ENCODE results near the gene RYR2.
A peak's percentile ranks its signal among the peaks of the same experiment; 100 is the strongest.
"Not testable (repeated sequence)": the region's sequence is repeated elsewhere in the genome, so short reads cannot be mapped to it uniquely, and the experiment has no call there.

The RYR2 gene

DNA sequence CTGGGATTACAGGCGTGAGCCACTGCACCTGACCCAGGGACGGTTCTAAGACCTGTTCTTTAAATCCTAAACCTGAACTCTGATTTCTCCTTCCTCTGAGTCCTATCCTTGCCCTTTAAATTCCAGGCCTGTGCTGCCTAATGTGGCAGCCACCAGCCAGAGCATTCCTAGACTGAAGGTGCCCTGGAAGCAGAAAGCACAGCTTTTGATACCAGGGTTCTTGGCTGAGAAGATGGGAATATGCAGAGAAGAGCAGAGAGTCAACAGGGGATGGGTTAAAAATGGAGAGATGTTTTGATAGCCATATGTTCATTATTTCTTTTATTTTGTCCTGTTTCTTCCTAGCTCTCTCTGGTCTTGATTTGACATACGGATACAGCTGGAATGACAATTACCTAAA is 49.7 kb downstream of the RYR2 start:
- FAIRE-seq, result no peak

DNA sequence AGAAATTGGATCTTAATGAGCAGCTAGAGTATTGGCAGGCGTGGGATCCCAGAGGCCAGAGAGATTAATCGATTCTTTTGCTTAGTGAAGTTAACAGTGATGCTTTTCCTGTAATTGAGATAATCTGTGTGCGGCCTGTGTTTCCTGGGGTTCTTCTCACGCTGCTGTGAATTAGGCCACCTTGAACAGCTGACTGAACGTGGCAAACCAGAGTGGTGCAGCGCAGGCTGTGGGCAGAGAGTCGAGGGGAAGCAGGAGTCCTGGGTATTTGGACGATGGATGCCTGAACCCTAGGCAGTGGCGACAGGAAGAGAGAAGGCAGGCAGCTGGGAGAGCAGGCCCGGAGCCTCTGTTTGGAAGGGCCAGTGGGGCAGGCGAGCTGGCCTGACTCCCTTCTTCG is 51.7 kb downstream of the RYR2 start:
- no peak for FAIRE-seq

DNA sequence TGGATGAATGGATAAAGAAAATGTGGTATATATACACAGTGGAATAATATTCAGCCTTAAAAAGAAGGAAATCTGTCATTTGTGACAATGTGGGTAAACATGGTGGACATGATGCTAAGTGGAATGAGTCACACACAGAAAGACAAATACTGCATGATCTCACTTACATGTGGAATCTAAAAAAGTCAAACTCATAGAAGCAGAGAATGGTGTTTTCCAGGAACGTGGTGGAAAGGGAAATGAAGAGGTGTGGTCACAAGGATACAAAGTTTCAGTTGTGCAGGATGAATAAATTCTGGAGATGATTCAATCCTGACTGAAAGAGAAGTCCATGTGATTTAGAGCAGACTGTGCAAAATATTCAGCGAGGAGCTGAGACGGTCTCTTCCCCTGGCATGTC is 56.6 kb downstream of the RYR2 start:
- no peak for FAIRE-seq

DNA sequence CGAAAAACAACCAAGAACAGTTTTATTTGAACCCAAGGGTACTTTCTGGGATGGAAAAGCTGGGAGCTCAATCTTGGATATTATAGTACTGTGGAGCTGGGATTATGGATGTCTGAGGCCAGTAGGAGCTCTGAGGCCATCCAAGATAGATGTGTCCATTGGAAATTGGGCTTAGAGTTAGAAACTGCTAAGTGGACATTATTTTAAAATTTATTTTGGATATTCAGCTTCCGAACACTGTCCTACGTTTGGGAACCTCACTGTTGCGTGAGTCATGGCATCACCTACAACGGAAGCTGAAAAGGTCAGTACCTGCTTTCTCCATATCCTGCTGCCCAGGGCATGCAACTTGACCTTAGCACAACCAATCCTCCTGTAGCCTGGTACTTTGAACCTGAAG is 61.0 kb downstream of the RYR2 start:
- FAIRE-seq, result no peak

DNA sequence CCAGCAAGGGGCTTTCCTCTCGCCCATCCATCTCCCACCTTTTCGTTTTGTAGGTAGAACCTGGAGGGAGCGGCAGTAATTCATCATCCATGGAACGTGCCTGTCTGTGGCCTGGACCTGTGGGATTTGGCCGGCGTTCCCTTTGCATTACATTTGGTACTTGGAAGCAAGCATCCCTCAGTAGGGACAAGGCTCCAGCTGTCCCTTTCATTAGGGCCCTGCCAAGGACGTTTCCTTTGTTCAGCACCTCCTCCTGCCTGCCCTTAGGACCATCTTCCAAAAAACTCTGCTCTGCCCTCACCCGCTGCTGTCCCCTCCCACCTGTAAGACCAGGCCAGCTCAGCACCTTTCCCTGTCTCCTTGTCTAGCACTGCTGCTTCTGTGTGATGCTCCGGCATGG is 62.1 kb downstream of the RYR2 start:
- FAIRE-seq, result no peak

DNA sequence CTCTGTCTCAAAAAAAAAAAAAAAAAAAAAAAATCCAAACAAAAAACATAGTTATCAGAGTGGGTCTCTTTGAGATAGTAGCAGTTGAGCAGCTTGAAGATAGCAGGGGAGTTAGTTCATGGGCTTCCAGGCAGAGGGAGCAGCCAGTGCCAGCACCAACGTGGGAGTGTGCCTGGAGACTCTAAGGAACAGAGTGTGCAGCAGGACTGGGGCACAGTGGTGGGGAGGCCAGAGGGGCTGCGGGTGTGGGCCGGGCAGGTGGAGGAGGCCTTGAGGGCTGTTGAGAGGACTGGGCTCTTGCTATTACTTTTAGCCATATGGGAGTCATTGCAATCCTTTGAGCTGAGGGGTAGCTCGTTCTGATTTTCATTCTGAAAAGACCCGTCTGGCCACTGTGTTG is 63.8 kb downstream of the RYR2 start:
- FAIRE-seq, result no peak

DNA sequence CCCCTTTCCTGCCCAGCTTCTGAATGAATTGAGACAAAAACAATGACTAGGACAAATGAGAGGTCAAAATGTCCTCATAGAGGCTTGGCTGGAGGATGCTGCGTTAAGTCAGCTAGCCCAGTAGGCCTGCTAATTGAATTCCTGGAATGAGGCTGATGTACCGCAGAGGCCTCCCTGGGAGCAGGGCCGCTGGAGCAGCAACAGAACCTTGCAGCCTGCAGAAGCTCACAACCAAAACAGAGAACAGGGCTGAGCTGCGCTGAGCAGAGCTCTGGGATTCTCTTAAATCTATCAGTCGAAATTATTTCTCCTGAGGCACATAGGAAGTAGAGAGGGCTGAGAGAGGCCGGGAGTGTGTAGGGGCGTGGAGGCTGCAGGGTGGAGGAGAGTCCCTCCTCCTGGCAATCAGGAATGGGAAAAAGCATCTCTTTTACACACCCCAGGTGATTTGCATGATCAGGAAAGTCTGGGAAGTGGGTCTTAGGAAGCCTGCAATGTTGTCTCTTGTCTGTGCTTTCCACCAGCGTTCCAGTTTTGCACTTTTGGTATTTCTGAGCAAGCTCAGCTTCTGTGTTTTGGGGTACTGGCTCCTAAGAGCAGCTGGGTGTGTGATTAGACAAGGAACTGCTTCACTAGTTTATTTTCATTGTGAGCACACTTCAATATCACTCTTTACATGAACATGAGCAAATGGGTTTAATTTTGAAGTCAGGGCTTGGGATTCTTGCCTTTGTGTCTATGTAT is 66.5 kb downstream of the RYR2 start:
- FAIRE-seq, result no peak

DNA sequence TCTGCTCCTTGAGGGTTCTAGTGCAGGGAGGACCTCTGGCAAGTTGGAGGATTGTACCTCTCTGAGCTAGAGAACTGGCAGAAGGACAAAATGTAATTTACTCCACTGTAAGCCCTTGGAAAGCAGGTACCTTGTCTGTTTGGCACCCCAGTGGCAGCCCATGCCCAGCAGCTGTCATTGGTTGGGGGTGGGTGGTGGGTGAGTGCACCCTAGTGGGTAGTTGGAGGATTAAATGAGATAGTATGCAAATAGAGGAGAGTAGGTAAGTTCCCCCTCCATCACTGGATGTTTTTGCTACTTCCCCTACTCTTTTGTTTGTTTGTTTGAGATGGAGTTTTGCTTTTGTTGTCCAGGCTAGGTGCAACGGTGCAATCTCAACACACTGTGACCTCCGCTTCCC is 69.8 kb downstream of the RYR2 start:
- no peak for FAIRE-seq

DNA sequence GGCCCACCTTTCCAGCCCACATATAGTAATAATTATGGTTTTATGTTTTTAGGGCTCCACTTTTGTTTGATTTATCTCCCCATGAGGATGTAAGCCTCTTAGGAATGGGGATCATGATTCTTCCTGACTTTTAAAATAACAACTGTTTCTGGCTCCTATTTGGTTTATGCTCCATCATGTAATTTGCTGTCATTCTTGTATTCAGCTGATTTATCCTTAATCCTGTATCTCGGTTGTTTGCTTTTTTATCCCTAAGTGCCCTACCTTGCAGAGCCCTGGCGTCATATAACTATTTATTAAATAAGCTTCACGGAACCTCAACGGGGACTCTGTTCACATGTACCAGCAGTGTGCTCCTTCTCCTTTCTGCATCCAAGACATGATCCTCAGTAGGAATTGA is 70.7 kb downstream of the RYR2 start:
- FAIRE-seq, result no peak

DNA sequence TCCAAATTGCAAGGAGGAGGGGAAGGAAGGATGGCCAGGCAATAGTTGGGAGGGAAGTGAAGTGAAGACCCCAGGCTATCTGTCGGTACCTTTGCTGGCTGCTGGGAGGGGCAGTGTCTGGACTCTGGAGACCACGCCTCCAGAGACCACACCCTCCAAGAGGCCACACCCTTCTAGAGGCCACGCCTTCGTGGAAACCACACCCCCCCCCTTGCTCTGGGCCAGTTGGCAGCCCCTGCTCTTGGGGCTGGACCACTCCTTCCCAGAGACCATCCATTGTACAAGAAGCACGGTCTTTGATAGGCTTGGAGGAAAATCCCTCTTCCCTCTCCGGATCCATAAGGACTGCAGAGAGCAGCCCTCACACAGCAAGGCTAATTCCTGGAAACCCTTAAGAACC is 73.1 kb downstream of the RYR2 start:
- no peak for FAIRE-seq

DNA sequence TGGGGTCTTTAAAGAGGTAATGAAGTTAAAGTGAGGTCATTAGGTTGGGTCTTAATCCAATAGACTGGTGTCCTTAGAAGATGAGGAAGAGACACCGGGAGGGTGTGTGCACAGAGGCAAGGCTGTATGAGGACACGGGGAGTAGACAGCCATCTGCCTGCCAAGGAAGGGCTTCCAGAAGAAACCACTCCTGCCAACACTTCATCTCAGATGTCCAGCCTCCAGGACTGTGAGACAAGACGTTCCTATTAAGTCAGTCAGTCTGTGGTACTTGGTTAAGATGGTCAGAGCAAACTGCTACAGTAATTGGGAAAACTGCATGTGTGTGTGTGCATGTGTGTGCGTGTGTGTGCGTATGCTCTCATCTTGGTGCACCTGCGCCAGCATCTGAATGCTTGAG is 77.1 kb downstream of the RYR2 start:
- FAIRE-seq, result no peak

DNA sequence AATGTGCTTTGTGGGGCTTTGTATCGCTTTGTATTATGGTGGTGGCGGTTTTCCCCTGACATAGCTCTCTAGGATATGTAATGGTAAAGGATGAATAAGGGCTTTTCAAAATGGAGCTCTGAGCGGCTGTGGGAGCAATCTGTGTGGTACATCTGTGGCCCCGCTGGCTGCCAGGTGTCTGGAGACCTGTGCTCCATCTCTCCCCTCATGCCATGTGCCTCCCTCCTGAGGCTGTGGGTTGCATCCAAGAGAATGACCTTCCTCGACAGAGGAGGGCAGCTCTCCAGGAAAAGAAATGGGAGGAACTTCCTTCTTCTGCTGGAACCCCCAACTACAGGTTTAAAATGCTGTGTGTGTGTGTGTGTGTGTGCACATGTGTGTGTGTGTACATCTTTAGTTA is 78.7 kb downstream of the RYR2 start:
- FAIRE-seq, result no peak

DNA sequence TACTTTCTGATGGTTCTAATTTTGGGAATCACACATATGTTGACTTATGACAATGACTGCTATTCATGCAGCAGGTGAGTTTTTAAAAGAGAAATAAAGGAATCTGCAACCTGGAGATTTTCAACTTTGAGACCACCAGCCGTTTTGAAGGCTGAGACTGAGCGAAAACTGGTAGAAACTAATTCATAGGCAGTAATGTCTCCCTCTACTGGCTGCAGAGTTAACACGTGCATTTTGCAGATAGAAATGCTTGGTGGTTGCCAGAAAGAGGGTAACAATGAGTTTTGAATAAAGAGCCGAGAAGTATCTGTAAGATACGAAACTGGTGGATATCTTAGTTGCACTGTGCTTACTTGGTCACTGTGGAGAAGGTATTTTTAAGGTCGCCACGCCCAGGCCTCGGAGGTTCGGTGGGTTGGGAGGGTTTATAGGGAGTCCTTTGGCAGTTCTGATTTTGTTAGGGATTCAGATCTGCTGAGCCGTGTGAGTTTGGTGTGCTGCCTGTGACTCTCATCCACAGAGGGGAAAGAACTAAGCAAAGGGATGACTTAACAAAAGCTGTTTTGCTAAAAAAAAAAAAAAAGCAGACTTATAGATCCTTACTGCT is 83.0 kb downstream of the RYR2 start:
- FAIRE-seq, result peak; percentile 79

DNA sequence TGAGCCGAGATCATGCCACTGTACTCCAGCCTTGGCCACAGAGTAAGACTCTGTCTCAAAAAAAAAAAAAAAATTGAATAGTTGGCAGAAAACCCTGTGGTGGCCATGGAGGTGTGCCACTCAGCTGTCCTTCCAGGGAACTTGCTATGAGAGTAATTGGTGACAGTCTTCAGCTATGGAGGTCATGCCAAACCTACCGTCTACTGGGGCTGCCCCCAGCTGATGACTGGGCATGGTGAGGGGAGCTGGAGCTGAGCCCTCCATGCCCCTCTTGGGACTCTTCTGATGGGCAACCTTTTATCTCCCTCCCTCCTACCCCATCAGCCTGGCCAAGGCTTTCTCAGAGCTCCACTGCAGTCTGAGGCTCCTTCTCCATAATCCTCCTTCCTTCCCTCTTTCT is 84.2 kb downstream of the RYR2 start:
- FAIRE-seq, result no peak

DNA sequence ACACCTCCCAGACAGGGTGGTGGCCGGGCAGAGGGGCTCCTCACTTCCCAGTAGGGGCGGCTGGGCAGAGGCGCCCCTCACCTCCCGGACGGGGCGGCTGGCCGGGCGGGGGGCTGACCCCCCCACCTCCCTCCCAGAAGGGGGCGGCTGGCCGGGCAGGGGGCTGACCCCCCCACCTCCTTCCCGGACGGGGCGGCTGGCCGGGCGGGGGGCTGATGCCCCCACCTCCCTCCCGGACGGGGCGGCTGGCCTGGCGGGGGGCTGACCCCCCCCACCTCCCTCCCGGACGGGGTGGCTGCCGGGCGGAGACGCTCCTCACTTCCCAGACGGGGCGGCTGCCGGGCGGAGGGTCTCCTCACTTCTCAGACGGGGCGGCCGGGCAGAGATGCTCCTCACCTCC is 85.3 kb downstream of the RYR2 start:
- FAIRE-seq, result not testable (repeated sequence)

DNA sequence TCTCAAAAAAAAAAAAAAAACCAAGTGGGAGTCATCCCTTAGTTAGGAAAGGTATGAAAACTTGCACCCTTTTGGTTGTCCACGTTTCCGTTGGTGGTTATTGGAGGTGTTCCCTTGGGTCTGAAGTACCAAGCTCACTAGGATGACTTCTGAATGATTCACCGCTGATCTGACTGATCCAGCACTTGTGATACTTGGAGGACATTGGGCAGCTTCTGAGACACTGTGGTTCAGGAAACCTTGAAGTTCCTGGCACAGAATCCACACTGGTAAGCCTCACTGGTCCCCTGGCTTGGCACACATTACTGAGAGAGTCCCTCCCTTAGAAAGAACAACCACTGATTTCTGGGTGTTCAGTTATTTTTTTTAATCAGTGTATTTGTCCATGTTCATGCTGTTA is 91.9 kb downstream of the RYR2 start:
- FAIRE-seq, result no peak

DNA sequence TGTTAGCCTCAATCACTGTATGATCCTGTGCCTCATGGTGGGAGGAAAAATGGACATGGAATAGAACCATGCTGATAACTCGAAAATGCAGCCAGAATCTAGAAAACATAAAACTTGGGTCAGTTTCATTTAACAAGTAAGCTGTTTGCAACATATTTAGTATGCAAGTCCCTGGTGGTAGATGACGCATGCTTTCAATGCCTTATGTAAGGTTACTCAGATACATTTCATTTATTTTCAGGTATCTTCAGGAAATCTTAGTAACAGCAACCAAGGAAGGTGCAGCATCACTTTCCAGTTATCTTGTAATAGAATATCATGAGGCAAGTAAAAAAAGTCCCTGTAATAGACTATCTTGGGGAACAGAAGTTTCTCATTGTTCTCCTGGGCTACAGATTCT is 92.9 kb downstream of the RYR2 start:
- no peak for FAIRE-seq

DNA sequence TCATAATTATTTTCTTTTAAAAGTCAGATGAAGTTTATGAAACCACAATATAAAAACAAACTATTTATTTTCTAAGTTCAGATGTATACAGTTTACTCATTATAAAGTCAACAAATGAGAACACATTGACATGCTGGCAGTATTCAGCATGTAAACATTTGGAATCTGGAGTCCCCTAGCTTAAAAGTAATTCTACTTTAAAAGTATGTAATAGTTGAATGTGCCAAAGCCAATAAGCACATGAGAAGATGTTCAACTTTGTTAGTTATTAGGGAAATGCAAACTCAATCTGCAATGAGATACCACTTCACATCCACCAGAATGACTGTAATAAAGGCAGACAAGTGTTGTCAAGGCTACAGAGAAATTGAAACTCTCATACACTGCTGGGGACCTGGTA is 96.6 kb downstream of the RYR2 start:
- peak; percentile 47 for FAIRE-seq

DNA sequence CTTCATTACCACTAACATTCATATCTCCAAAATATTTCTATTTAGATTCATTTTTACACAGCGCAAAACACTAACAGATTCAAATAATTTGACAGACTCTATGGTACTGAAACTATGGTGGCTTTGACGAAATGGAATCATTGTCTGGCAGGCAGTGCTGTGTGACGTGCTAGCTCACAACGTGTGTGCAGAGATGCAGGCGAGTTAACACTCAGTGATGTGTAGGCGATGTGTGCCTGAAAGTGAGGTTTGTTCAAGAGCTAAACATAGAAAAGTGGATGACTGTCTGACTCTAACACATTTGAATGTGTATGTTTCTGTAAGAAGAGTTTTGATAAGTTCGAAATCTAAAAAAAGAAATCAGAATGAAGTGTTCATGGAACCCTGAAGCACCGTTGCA is 97.7 kb downstream of the RYR2 start:
- no peak for FAIRE-seq

DNA sequence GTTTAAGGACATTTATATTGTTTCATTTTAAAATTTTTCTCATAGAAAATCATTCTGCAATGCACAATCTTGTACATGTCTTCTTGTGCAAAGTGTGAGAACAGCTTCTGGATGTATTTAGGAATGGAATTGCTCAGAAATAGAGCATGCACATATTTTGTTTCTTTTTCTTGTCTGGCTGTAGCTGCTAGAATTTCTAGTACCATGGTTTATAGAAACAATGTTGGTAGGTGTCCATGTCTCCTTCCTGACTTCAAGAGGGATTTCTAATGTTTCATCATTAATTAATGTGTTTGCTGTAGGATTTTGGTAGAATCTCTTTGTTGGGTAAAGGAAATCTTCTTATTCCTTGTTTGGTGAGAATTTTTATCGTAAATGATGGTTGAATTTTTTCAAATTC is 99.0 kb downstream of the RYR2 start:
- no peak for FAIRE-seq

DNA sequence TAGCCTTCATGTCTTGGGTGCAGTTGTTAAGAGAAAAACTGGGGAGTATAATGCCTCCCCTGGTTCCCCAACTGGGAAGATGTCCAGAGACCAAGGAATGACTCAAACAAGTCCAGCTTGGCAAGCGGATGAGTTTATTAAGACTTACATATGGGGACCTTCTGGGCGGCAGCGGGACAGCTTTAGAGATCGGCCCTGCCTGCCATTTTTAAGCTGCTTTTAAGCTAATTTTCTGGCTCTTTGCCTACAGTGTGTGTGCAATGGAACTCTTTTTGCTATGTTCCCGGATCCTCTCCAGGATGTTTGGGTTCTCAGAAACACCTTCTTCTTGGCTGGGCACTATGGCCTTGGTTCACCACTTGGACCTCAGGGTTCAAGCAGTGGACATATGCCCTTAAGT is 99.5 kb downstream of the RYR2 start:
- FAIRE-seq, result no peak

DNA sequence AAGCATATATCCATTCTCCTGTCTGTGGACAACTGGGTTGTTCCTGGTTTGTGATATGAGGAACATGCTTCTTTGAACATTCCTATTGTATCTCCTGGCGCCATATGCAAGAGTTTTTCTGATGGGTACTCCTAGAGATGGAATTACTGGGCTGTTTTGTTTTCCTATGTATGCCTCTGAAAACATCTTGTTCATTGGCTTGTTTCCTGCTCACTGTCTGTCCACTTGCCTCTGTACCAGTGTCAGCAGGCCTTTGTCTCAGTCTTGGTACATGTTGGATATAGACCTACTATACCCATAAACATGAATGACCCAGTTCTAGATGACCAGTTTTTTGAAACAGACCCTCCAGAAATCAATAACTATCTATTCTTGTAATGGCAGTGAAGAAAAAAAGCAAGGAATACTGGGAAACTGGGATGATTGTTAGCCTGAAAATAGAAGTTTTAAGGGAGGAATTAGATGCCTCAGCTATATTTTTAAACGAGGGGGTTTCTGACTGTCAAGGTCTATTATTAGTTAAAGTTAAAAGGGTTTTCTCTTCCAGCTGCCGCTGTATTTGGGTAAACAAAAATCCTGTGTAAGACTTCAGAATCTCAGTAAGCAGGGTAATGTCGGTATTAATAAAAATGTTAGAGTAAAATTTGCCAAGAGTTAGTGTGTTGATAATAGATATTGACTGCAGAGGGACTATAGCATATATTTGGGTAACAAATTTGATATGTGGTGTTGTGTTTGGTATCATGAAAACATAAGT is 103.6 kb downstream of the RYR2 start:
- FAIRE-seq, result no peak

DNA sequence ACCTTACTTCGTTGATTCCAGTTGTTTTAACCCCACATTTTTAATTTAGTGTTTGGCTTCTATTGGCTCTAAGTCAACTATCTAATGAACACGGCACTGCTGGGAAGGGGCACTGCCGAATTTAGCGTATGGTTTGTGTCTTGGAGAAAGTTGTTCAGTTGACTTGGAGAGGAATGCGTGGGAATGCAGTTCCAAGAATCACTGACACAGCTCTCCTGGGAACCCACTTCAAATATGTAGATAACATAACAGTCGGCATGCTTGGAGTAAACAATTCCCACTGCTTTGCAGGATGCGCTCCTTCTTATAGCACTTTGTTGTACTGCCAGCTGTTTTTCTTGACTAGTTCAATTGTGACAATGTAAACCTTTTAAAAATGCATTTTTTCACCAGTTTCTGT is 104.3 kb downstream of the RYR2 start:
- FAIRE-seq, result no peak

DNA sequence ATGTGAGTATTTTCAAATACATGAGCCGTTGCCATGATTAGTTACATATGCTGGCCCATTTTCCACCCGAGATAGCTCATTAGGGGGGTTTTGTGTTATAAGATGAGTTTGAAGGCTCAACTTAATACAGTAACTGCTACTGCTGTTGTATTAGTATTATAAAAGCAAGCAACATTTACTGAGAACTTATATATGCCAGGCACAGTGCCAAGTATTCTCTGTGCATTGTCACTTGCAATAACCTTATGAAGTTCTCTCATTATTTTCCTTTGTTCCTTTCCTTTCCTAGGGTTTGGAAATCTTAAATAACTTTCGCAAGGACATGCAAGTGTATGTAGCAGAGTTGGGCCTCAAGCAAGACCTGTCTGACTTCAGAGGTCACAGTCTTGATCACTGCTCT is 107.9 kb downstream of the RYR2 start:
- FAIRE-seq, result no peak

Data from TTC549 (cell line).